GOT3 (cell line): ENCODE data around the gene LHFPL6.
"Not testable (repeated sequence)": the region's sequence is repeated elsewhere in the genome, so short reads cannot be mapped to it uniquely, and the experiment has no call there.

Experiments used
- DNase-seq: peaks from one replicate; lab custom pipeline; 2025; ENCODE audit warnings: mixed read lengths; lab: John Stamatoyannopoulos, UW

LHFPL6 gene

GRCh38 chr13:39347926-39348901 lies 254.8 kb downstream of the LHFPL6 start:
- DNase-seq: no peak

- no peak for DNase-seq
Measured at GRCh38 chr13:39345982-39346381, 257.0 kb downstream of the LHFPL6 start.

- no peak for DNase-seq
Measured at GRCh38 chr13:39341251-39341650, 261.7 kb downstream of the LHFPL6 start.

- DNase-seq: not testable (repeated sequence)
Measured at GRCh38 chr13:39338114-39338513, 264.9 kb downstream of the LHFPL6 start.

GRCh38 chr13:39336937-39337336 lies 266.1 kb downstream of the LHFPL6 start:
- no peak for DNase-seq

GRCh38 chr13:39336207-39336606 lies 266.8 kb downstream of the LHFPL6 start:
- DNase-seq: no peak

- DNase-seq: no peak
Measured at GRCh38 chr13:39335721-39336120, 267.3 kb downstream of the LHFPL6 start.

GRCh38 chr13:39330504-39330903 lies 272.5 kb downstream of the LHFPL6 start:
- no peak for DNase-seq

- no peak for DNase-seq
Measured at GRCh38 chr13:39329182-39329639, 273.8 kb downstream of the LHFPL6 start.

GRCh38 chr13:39327172-39327479 lies 275.9 kb downstream of the LHFPL6 start:
- DNase-seq: no peak

GRCh38 chr13:39326469-39327171 lies 276.4 kb downstream of the LHFPL6 start:
- no peak for DNase-seq

- DNase-seq: no peak
Measured at GRCh38 chr13:39324806-39325311, 278.1 kb downstream of the LHFPL6 start.

GRCh38 chr13:39322836-39323585 lies 280.0 kb downstream of the LHFPL6 start:
- DNase-seq: no peak

GRCh38 chr13:39321574-39321973 lies 281.4 kb downstream of the LHFPL6 start:
- DNase-seq: no peak

GRCh38 chr13:39318161-39318560 lies 284.8 kb downstream of the LHFPL6 start:
- DNase-seq: no peak

GRCh38 chr13:39317291-39317690 lies 285.7 kb downstream of the LHFPL6 start:
- DNase-seq: no peak

- DNase-seq: no peak
Measured at GRCh38 chr13:39315796-39316195, 287.2 kb downstream of the LHFPL6 start.

GRCh38 chr13:39313721-39314120 lies 289.3 kb downstream of the LHFPL6 start:
- no peak for DNase-seq

GRCh38 chr13:39312596-39312995 lies 290.4 kb downstream of the LHFPL6 start:
- DNase-seq: no peak

- no peak for DNase-seq
Measured at GRCh38 chr13:39311619-39312018, 291.4 kb downstream of the LHFPL6 start.

- no peak for DNase-seq
Measured at GRCh38 chr13:39310961-39311360, 292.0 kb downstream of the LHFPL6 start.
